H9 (cell line): ENCODE data around the gene MRPS16. TPM values are rescaled to one million over a fixed set of nuclear protein-coding genes. Genes with fewer than 3 reads are reported as not detected.

ENCODE experiments used
- DNase-seq: peaks from one replicate; pipeline ENCODE4 v3.0.0-alpha.2; 2017
- H2AFZ ChIP-seq: one replicate; pipeline ENCODE4 v1.6.1; 2013; ENCODE audit warnings: mild to moderate bottlenecking, low read length, control low read depth, moderate library complexity
- H2AK5ac ChIP-seq: 2 replicates; pipeline ENCODE4 v1.6.1; 2013; ENCODE audit warnings: low read length, control low read depth, mixed read lengths; ENCODE audit not compliant: insufficient read length
- H2BK120ac ChIP-seq: one replicate; pipeline ENCODE4 v1.6.1; 2013; ENCODE audit warnings: low read depth, mild to moderate bottlenecking, low read length, control low read depth, inconsistent platforms; ENCODE audit not compliant: poor library complexity, severe bottlenecking
- H2BK12ac ChIP-seq: 2 replicates; pipeline ENCODE4 v1.6.1; 2013; ENCODE audit warnings: low read length, control low read depth, mixed read lengths, low read depth; ENCODE audit not compliant: insufficient read length
- H2BK15ac ChIP-seq: 2 replicates; pipeline ENCODE4 v1.6.1; 2013; ENCODE audit warnings: low read depth, low read length, control low read depth
- H2BK20ac ChIP-seq: one replicate; pipeline ENCODE4 v1.6.1; 2013; ENCODE audit warnings: low read depth, mild to moderate bottlenecking, low read length, control low read depth, inconsistent platforms; ENCODE audit not compliant: poor library complexity, severe bottlenecking
- H2BK5ac ChIP-seq: 2 replicates; pipeline ENCODE4 v1.6.1; 2013; ENCODE audit warnings: low read length, control low read depth, mixed read lengths; ENCODE audit not compliant: insufficient read length
- H3K14ac ChIP-seq: 2 replicates; pipeline ENCODE4 v1.6.1; 2013; ENCODE audit warnings: low read length, control low read depth; ENCODE audit not compliant: insufficient read depth
- H3K18ac ChIP-seq: 2 replicates; pipeline ENCODE4 v1.6.1; 2013; ENCODE audit warnings: low read depth, mild to moderate bottlenecking, mixed read lengths, low read length, control low read depth; ENCODE audit not compliant: insufficient read length
- H3K23ac ChIP-seq: 2 replicates; pipeline ENCODE4 v1.6.1; 2013; ENCODE audit warnings: low read length, control low read depth, mixed read lengths, low read depth; ENCODE audit not compliant: insufficient read length
- H3K23me2 ChIP-seq: 2 replicates; pipeline ENCODE4 v1.6.1; 2013; ENCODE audit warnings: low read depth, mild to moderate bottlenecking, mixed read lengths, low read length, control low read depth; ENCODE audit not compliant: insufficient read length, poor library complexity, severe bottlenecking
- H3K27ac ChIP-seq: 2 replicates; pipeline ENCODE4 v1.5.1; 2013; ENCODE audit warnings: low read length, control low read depth, mixed read lengths, low read depth; ENCODE audit not compliant: insufficient read length
- H3K27me3 ChIP-seq: 2 replicates; pipeline ENCODE4 v1.6.1; 2013; ENCODE audit warnings: low read length, control low read depth, inconsistent platforms; ENCODE audit not compliant: insufficient read depth
- H3K4ac ChIP-seq: 2 replicates; pipeline ENCODE4 v1.6.1; 2013; ENCODE audit warnings: low read depth, mild to moderate bottlenecking, control low read depth, inconsistent platforms, low read length, moderate library complexity
- H3K4me1 ChIP-seq: 2 replicates; pipeline ENCODE4 v1.6.1; 2013; ENCODE audit warnings: low read length, control low read depth, inconsistent platforms; ENCODE audit not compliant: insufficient read depth
- H3K4me2 ChIP-seq: 2 replicates; pipeline ENCODE4 v1.6.1; 2013; ENCODE audit warnings: low read length, control low read depth, mixed read lengths; ENCODE audit not compliant: insufficient read length, insufficient read depth
- H3K56ac ChIP-seq: 2 replicates; pipeline ENCODE4 v1.6.1; 2013; ENCODE audit warnings: low read depth, mild to moderate bottlenecking, mixed read lengths, low read length, control low read depth; ENCODE audit not compliant: insufficient read length
- H3K79me1 ChIP-seq: 2 replicates; pipeline ENCODE4 v1.6.1; 2013; ENCODE audit warnings: low read depth, mild to moderate bottlenecking, moderate library complexity, low read length, control low read depth, inconsistent platforms; ENCODE audit not compliant: insufficient read depth, poor library complexity, severe bottlenecking
- H3K79me2 ChIP-seq: 2 replicates; pipeline ENCODE4 v1.6.1; 2013; ENCODE audit warnings: low read length, control low read depth, inconsistent platforms; ENCODE audit not compliant: insufficient read depth
- H3K9ac ChIP-seq: 2 replicates; pipeline ENCODE4 v1.6.1; 2013; ENCODE audit warnings: low read length, control low read depth, mixed read lengths; ENCODE audit not compliant: insufficient read length; ENCODE audit errors: extremely low read depth
- H3K9me3 ChIP-seq: one replicate; pipeline ENCODE4 v1.6.1; 2013; ENCODE audit warnings: low read depth, low read length, inconsistent platforms; ENCODE audit not compliant: control insufficient read depth
- H3T11ph ChIP-seq: one replicate; pipeline ENCODE4 v1.6.1; 2013; ENCODE audit warnings: mild to moderate bottlenecking, low read length, control low read depth, inconsistent platforms
- H4K20me1 ChIP-seq: one replicate; pipeline ENCODE4 v1.6.1; 2013; ENCODE audit not compliant: control insufficient read depth, insufficient read length, insufficient read depth
- H4K5ac ChIP-seq: 2 replicates; pipeline ENCODE4 v1.6.1; 2013; ENCODE audit warnings: low read depth, mild to moderate bottlenecking, mixed read lengths, low read length, control low read depth; ENCODE audit not compliant: insufficient read length
- H4K8ac ChIP-seq: replicated peaks from 2 replicates; pipeline ENCODE4 v1.6.1; 2013; ENCODE audit warnings: low read length, control low read depth, mixed read lengths, low read depth; ENCODE audit not compliant: insufficient read length
- H4K91ac ChIP-seq: 2 replicates; pipeline ENCODE4 v1.6.1; 2013; ENCODE audit warnings: low read depth, mild to moderate bottlenecking, moderate library complexity, mixed read lengths, low read length, control low read depth; ENCODE audit not compliant: insufficient read length
- H3K27ac Mint-ChIP-seq, 3 experiments: 2 replicates in 2 of 3; 3 replicates in 1 of 3; pipeline ENCODE4 v1.8.0; 2020 to 2021; ENCODE audit warnings: mixed read lengths in 3 of 3, mild to moderate bottlenecking in 1 of 3, moderate library complexity in 1 of 3
- H3K27me3 Mint-ChIP-seq: 2 replicates; pipeline ENCODE4 v1.8.0; 2021; ENCODE audit warnings: low read depth, mild to moderate bottlenecking, moderate library complexity, mixed read lengths
- H3K36me3 Mint-ChIP-seq, 3 experiments: 2 replicates in 2 of 3; 3 replicates in 1 of 3; pipeline ENCODE4 v1.8.0; 2020 to 2021; ENCODE audit warnings: low read depth in 3 of 3, mixed read lengths in 3 of 3; ENCODE audit not compliant: insufficient read depth in 1 of 3
- H3K4me1 Mint-ChIP-seq, 2 experiments: 2 replicates each; pipeline ENCODE4 v1.8.0; 2020; ENCODE audit warnings: mixed read lengths in 2 of 2
- H3K4me3 Mint-ChIP-seq, 2 experiments: 2 replicates in 1 of 2; 3 replicates in 1 of 2; pipeline ENCODE4 v1.8.0; 2020 to 2021; ENCODE audit warnings: mild to moderate bottlenecking in 2 of 2, mixed read lengths in 2 of 2, moderate library complexity in 1 of 2
- H3K9me3 Mint-ChIP-seq, 2 experiments: 2 replicates in 1 of 2; 3 replicates in 1 of 2; pipeline ENCODE4 v1.8.0; 2020; ENCODE audit warnings: mild to moderate bottlenecking in 2 of 2, mixed read lengths in 2 of 2, moderate library complexity in 1 of 2
- WGBS: extraction: QIAGEN DNeasy Blood & Tissue Kit; methylation state at CpG from one replicate; pipeline ENCODE4 v1.1.7; 2013; ENCODE audit warnings: missing lambda C conversion rate, low lambda C conversion rate, mixed read lengths; ENCODE audit not compliant: insufficient read length; ENCODE audit errors: extremely low coverage; 5-methylcytosine and 5-hydroxymethylcytosine counted together
- total RNA-seq: library from RNA; stranded (reverse); gene quantifications from 2 replicates; pipeline ENCODE4 v1.2.1, GENCODE V29; 2021
- TF ChIP-seq, protein P1 (sequence below): fragments of 200-600 bp; sonication (generic); conservative IDR thresholded peaks from 3 replicates; pipeline ENCODE4 v1.8.0; 2021; ENCODE audit warnings: antibody characterized with exemption, mild to moderate bottlenecking

Gene MRPS16
- total RNA-seq, 1 experiment from 2014 or later, result 122 TPM

- Histone ChIP-seq H4K91ac (no peak overlapping the region), H3K23me2 (no peaks in the 10 kb centered on the region), H3K4me2 (no peak overlapping the region), H2BK12ac (no peak overlapping the region), H4K20me1 (no peaks in the 10 kb centered on the region), H2AFZ (no peak overlapping the region), H4K8ac (no peak overlapping the region), H2BK20ac (no peak overlapping the region), H4K5ac (no peak overlapping the region), H3K27me3 (no peaks in the 10 kb centered on the region), H2BK5ac (no peak overlapping the region), H3K79me1 (no peaks in the 10 kb centered on the region), H3K9ac (no peak overlapping the region), H3K79me2 (no peaks in the 10 kb centered on the region), H3K9me3 (no peaks in the 10 kb centered on the region), H3T11ph (no peak overlapping the region), H3K4me1 (no peaks in the 10 kb centered on the region), H3K4ac (no peak overlapping the region), H3K56ac (no peak overlapping the region), H3K14ac (no peak overlapping the region), H3K18ac (no peak overlapping the region), H3K27ac (no peak overlapping the region), H2AK5ac (no peak overlapping the region), H2BK15ac (no peak overlapping the region), H3K23ac (no peak overlapping the region), H2BK120ac (no peak overlapping the region)
- no CpG with 5 or more reads among the region's 3 CpGs for WGBS
- H3K4me3 Mint-ChIP-seq, result no peak overlapping the region
- DNase-seq, result no peak
- H3K27me3 Mint-ChIP-seq, result no peaks in the 10 kb centered on the region
- TF ChIP-seq, protein P1, sequence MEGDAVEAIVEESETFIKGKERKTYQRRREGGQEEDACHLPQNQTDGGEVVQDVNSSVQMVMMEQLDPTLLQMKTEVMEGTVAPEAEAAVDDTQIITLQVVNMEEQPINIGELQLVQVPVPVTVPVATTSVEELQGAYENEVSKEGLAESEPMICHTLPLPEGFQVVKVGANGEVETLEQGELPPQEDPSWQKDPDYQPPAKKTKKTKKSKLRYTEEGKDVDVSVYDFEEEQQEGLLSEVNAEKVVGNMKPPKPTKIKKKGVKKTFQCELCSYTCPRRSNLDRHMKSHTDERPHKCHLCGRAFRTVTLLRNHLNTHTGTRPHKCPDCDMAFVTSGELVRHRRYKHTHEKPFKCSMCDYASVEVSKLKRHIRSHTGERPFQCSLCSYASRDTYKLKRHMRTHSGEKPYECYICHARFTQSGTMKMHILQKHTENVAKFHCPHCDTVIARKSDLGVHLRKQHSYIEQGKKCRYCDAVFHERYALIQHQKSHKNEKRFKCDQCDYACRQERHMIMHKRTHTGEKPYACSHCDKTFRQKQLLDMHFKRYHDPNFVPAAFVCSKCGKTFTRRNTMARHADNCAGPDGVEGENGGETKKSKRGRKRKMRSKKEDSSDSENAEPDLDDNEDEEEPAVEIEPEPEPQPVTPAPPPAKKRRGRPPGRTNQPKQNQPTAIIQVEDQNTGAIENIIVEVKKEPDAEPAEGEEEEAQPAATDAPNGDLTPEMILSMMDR, result no peak
- H3K4me1 Mint-ChIP-seq, result no peaks in the 10 kb centered on the region
- no peak overlapping the region for H3K27ac Mint-ChIP-seq
- H3K9me3 Mint-ChIP-seq, result no peaks in the 10 kb centered on the region
- no peaks in the 10 kb centered on the region for H3K36me3 Mint-ChIP-seq
These were observed 28.7 kb upstream of the MRPS16 start for GRCh38 chr10:73281097-73281496.
